HG03097 (cell line): ENCODE results near the gene OR4D2.

Experiments used
- ATAC-seq: cut with Tn5 transposase; IDR thresholded peaks from one replicate; pipeline ENCODE4 v1.9.1; 2021; ENCODE audit not compliant: unreplicated experiment, low FRiP score

Gene OR4D2

DNA sequence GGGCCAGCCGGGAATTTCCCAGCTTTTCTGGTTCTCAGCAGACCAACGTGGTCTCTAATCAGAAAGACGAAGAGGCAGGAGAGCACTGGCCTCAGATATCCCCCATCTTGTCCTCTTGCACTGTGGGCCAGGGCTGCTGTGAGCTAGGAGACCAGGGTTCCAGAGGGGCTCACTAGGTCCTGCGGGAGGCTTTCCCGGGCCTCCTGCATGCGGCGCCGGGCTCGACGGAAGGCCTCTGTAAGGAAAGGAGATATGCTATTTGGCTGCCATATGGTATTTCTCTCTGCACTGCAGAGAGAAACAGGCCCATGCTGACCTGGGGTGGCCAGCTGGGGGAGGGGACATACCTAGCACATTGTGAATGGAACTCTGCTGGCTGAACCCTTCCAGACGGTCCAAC lies 39.2 kb downstream of the OR4D2 start:
- ATAC-seq = no peak

- no peak for ATAC-seq
Observed at GRCh38 chr17:58207451-58207850, 40.7 kb downstream of the OR4D2 start.

DNA sequence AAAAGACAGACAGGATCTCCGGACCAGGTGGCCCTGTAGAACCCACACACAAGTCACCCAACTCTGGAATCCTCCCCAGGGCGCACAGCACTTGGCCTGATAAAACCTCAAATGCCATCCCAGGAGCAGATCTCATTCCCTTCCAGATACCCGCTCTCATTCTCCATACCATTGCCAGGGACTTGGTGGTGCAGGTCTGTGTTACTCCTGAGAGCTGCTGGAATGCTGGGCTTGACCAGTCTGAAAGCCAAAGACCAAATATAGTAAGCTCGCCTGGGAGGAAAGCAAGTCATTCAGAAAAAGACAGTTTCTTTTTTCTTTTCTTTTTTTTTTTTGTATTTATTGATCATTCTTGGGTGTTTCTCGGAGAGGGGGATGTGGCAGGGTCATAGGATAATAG lies 41.6 kb downstream of the OR4D2 start:
- no peak for ATAC-seq

DNA sequence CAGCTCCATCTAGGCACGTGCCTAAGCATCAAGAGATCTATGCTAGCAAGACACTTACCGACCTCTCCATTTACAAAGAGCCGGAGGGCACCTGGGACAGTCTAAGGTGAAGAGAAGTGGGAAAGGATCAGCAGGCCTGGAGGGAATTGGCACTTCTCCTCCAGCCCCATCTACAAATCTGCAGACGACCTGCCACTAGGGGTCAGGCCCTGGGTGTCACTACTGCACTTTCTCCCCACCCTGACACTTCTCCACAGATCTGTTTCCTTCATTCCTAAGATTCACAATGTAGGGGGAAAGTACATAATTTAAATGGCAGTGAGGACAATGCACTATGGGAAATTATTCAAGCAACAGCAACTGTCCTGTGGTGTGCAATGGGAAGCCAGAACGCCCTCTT lies 44.1 kb downstream of the OR4D2 start:
- no peak for ATAC-seq

- no peak for ATAC-seq
Observed at GRCh38 chr17:58215685-58216084, 48.9 kb downstream of the OR4D2 start.

GRCh38 chr17:58217766-58218165 lies 51.0 kb downstream of the OR4D2 start:
- ATAC-seq = no peak

DNA sequence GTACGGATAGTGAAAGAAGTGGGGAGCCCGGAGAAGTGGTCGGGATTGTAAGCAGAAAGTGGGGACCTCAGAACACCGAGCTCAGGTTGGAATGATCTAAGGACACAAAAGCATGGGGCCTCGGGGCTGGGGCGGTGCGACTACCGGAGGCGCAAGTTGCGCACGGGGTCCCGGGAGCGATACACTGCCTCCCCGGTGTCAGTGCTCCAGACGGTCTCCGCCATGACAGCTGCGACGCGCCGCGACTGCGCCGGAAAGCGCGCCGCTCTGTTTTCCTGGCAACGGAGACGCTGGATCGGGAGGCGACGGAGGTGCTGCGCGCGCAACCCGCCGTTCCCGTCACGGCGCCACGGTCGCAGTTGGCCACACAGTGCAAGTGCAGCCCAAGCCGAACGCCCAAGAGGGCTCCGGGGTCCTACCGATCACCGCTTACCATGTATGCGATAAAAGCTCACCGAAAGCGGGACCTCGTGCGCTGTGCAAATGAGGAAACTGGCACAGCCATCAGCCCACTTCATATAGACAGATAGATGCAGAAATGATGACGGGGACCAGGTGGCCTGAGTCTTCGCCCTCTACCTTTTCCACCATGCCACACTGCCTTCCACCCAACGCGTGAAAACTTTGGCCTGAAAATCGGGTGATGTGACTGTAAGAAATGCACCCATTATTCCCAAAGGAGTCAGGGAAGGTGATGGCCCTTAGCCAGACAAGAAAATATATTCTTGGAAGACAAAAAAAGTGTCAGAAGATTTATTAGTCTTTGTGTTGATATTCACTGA lies 52.4 kb downstream of the OR4D2 start, which contains the start of gene MKS1:
TSS of gene MKS1 (minus strand) at position 249 of the 782 bp plus-strand sequence. CDS start at position 224, 25 bp downstream.
- peak; percentile 93 for ATAC-seq

DNA sequence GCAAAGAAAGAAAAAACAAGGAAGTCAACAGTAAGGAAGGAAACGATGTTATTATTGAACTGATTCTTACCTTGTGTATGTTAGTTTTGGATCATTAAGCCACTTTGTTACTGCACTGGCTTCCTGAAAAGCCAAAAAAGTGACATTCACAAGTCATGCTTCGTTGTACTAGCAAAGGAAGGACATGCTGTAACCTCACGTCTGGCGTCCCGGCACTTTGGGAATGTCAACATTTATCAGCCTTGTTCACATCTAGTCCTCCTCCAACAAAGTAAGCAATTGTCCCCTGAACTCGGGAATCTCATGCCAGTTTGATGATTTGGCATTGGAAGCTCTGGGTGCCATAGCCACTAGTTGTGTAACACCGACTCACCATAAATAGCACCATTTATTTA lies 53.0 kb downstream of the OR4D2 start:
- ATAC-seq = no peak
